Stimulated activated CD8-positive, alpha-beta memory T cell treated with anti-CD3 and anti-CD28 coated beads, Interleukin-4, amount 100 ng/mL, for 48 hours (primary cell): Measurements from ENCODE around the gene LAMTOR4.

Source experiments
- DNase-seq: peaks from one replicate; pipeline ENCODE4 v3.0.0-alpha.2; 2020

LAMTOR4 gene

DNA sequence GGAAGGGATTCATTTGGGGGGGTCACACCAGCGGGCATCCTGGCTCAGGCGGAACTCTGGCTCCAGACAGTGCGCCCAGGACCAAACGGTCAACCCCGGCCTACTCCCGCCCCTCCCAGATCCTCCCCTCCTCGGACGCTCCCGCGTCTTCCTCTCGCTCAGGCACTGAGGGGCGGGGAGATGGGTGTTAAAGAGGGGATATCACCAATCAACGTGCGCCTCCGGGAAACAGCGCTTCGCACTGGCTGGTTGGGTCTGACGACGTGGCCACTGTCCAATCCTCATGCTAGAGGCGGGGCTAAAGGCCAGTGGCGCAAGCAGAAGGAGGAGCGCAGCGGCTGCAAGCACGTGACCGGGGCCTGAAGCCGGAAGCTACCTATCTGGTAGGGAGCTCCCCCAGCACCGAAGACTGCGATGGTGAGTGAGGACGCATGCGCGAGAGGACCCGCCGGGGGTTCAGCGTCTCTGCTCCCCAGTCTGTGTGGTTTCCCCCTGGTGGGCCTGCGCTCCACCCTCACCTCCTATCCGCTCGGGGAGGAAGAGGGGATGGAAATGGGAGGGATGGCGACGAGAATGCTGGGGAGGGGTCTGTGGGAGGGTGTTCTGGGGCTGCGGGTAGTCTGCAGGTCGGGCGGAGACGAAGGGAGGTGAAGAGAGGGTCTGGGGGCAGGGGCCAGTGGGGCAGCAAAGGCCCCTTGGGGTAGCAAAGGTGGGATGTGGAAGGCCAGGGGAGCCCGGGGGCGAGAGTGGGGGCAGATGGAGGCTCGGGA, at the start of gene LAMTOR4:
Gene LAMTOR4 (plus strand): TSS at position 360 of the 770 bp plus-strand sequence. CDS start 55 bp downstream, at position 415.
- peak; percentile 97 for DNase-seq

DNA sequence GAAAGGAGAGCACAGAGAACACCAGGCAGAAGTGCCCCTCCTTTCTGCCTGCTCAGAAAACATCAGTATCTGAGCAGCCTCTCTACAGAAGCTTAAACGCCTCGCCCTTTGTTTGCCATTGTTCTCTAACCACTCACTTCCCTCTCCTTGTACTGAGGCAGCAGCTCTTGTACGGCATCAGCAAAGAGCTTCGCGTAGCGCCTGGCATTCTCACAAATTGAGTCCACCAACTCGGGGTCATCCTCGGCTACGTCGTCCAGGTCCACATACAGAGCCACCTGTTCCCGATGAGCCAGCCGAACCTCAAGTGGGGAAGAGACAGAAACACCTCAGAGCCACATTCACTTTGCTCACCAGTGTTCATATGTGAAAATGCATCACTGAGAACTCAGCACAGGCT, 49.3 kb upstream of the LAMTOR4 start:
- DNase-seq = no peak

DNA sequence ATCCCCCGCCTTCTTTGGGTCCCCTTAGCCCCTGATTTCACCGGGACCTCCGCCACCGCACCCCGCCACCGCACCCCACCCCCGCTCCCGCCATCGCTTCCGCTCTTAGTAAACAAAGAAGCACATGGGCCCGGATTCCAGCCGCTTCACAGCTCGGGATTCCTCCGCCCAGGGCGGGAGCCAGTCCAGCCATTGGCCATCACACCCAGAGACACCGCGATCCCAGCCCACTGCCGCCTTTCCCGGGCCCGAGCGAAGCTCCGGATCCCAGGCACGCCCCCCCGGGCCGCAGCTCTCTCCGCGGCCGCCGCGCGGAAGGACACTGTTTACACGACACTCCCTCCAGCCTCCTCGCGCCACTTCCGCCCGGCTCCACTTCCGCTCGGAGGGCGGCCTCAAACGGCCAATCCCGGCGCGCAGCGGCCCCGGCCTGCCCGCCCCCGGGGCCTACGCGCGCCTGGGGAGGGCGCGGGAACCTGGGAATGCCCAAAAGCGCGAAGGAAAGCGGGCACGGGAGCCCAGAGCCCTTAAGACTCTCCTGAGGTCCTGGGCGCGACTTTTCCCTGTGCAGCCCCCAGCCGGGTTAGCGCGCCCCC, 48.2 kb upstream of the LAMTOR4 start:
- DNase-seq = peak; percentile 88

DNA sequence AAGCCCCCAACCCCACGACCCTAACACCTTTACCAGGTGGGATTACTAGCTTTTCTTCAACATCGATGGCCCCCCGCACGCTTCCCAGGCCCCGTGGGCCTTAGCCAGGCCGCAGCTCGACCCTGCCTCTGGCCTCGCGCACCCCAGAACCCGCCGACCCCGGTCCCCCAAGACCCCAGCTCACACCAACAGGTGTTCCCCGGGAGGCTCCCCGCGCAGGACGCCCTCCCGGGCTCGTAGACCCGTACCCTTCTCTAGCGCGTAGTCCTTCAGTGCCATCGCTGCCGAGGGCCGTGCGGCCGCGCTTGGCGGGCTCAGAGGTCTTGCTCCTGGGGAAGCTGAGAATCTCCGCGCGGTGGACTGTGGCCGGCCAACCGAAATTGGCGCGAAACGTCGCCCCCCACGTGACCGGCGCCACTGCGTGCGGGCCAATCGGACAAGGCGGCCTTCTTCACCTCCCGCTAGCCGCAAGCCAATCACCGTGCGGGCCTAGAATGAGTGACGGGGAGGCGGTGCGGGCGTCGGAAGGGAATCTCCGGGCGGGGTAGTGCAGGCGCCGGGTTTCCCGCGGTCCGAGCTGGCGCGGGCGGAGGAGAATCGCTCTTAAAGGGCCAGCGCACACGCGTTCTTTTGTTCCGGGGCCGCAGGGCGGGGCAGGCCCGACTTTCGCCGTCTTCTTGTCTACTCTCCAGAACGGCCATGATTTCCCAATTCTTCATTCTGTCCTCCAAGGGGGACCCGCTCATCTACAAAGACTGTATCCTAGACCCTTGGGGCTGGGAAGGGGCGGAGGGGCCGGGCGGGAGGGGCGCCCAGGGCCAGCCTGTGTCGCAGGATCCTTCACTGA, 47.5 kb upstream of the LAMTOR4 start, which contains the start of the genes AP4M1 and MCM7:
Gene AP4M1 (plus strand): TSS at position 628 of the 847 bp plus-strand sequence. CDS start 72 bp downstream, at position 700.
Gene MCM7 (minus strand): TSS at position 382 of the 847 bp plus-strand sequence. CDS start 103 bp downstream, at position 279.
- DNase-seq = peak; percentile 98

DNA sequence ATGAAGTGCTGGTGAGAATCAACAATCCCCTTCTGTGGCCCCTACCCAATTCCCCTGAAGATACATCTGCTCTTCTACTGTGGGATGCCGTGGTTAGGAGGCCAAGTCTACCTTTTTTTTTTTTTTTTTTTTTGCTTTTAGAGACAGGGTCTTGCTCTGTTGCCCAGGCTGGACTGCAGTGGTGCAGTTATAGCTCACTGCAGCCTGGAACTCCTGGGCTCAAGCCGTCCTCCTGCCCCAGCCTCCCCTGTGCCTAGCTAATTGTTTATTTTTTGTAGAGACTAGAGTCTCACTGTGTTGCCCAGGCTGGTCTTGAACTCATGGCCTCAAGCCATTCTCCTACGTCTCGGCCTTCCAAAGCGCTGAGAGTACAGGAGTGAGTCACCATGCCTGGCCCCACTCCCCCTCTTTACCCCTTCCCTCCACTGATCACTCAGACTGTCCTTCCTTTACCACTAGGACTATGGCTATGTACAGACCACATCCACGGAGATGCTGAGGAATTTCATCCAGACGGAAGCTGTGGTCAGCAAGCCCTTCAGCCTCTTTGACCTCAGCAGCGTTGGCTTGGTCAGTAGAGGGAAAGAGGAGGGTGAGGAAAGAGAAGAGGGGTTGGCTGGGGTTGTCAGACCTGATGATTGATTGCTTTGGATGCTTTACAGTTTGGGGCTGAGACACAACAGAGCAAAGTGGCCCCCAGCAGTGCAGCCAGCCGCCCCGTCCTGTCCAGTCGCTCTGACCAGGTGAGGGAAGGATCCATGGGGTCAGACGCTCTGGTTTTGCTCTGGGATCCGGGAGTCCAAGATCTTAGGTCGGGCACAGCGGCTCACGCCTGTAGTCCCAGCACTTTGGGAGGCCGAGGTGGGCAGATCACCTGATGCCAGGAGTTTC, 45.5 kb upstream of the LAMTOR4 start:
- no peak for DNase-seq

DNA sequence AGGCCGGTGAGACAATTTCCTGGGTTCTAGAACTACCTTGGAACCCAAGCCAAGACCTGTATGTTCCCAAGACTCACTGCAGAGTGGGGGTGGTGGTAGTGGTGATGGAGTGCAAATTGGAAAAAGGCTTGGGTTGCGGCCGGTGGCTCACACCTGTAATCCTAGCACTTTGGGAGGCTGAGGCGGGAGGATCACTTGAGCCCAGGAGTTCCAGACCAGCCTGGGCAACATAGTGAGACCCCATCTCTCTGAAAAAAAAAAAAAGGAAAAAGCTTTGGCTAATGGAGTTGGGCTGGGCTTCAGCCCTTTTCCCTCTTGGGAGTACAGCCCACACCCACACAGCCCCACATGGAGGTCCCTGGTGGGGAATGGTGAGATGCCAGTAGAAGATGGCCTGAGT, 43.2 kb upstream of the LAMTOR4 start:
- DNase-seq = no peak

DNA sequence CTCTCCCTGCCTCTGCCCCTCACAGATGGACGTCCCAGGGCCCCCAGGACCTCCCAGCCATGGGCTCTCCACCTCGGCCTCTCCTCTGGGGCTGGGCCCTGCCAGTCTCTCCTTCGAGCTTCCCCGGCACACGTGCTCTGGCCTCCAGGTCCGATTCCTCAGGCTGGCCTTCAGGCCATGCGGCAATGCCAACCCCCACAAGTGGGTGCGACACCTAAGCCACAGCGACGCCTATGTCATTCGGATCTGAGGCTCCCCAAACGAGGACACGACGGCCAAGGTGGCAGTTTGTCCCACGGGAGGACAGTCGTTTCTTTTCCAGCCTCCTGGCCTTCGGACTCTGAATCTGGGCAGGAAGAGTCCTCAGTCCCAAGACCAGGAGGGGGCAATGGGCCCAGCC, 42.1 kb upstream of the LAMTOR4 start:
- no peak for DNase-seq

DNA sequence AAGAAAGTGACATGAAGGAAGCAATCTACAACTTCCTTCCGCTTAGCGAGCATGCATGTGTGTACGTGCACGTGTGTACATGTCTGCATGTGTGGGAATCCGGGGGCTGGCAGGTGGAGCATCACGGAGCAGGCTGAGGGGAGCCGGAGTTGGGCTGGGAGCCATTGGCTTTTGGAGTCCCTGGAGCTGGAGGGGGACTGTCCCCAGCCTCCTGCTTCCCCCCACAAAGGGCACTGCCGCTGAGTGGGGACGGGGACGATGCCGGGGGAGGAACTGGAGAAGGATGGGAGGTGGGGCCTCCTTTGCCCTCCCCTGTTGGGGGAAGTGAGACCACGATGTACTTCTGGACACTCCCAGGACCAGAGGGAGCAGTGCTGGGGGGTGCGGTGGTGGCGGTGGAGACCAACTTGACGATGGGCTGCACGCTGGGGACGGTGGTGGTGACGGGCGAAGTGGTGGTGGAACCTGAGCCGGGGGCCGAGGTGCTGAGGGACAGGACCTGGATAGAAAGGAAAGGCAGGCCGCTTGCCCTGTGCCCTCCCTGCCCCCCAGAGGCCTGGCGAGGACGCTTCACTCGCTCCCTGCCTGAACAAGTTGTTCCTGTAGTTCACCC, 41.5 kb upstream of the LAMTOR4 start:
- no peak for DNase-seq

DNA sequence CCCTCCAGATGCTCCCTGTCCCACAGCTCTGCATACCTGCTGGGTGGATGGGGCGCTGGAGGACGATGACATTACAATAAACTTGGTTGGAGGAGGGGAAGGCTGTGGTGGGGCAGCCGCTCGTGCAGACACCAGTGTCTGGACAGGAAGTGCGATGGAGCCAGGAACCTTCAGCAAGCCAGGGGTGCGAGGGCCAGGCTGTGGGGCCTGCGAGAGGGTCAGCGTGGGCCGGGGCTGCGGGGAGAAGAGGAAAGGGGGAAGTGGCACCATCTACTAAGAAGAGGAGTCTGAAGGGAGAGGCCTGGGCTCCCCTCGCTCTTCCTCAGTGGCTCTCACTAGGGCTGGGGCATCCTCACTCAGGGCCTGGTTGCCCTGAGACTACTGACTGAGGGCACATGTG, 40.8 kb upstream of the LAMTOR4 start:
- DNase-seq = no peak

DNA sequence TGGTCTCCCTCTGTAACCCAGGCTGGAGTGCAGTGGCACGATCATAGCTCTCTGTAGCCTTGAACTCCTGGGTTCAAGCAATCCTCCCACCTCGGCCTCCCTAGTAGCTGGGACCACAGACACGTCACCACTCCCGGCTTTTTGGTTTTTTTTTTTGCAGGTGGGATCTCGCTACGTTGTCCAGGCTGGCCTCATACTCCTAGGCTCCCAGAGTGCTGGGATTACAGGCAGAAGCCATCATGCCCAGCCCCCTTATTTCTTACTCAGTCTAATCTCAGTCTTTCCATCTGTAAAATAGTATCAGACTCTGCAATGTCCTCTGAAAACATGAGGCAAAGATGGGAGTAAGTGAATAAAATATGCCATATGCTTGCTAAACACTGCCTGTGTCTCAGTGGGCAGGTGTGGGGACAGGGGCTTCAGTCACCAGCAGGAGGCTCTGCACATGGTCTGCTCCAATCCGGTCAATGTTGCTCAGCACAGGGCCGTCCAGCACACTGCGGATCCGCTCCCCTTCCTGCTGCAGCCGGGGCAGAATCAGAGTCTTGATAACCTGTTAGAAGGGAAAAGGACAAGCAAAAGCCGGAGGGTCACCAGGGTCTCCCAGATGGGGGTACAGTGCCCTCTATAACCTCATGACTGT, 39.1 kb upstream of the LAMTOR4 start:
- no peak for DNase-seq

DNA sequence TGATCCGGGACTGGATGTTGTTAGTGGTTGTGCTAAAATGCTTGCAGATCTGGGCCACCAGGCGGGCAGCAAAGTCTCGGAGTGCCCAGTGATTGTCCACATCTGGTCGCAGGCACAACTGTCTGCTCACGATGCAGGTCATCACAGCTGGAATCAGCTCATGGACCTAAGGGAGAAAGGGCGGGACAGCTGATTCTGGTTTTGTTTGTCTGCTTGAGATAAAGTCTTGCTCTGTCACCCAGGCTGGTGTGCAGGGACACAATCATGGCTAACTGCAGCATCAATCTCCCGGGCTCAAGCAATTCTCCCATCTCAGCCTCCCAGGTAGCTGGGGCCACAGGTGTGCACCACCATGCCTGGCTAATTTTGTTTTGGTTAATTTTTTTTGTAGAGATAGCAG, 37.6 kb upstream of the LAMTOR4 start:
- DNase-seq = no peak

DNA sequence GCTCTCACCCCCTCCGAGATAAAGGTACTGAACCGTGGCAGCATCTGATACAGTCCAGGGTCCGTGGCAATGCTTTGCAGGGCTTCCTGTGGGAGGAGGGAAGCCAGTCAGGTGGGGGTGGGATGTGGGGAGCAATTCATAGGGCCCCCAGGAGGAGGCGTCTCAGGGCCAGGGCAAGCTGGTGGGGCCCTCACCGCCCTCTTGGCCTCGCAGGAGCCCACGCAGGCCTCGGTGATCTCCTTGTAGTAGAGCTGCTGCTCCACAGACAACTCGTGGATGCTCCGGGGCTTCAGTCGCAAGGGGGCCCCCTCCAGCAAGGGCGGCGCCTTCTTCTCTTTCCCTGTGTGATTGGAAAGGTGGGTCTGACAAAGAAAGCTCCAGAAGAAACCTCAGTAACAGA, 36.8 kb upstream of the LAMTOR4 start:
- no peak for DNase-seq

DNA sequence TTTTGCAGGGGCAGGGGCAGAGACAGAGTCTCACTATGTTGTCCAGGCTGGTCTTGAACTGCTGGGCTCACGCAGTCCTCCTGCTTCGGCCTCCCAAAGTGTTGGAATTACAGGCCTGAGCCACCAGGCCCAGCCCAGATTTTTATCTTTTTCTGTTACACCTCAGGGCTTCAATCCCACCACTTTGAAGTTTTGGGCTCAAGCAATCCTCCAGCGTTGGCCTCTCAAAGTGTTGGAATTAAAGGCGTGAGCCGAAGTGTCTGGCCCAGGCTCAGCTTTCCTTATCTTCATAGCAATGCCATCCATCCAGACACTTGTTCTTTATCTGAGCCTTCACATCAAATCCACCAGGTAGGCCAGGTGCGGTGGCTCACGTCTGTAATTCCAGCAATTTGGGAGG, 33.7 kb upstream of the LAMTOR4 start:
- no peak for DNase-seq

DNA sequence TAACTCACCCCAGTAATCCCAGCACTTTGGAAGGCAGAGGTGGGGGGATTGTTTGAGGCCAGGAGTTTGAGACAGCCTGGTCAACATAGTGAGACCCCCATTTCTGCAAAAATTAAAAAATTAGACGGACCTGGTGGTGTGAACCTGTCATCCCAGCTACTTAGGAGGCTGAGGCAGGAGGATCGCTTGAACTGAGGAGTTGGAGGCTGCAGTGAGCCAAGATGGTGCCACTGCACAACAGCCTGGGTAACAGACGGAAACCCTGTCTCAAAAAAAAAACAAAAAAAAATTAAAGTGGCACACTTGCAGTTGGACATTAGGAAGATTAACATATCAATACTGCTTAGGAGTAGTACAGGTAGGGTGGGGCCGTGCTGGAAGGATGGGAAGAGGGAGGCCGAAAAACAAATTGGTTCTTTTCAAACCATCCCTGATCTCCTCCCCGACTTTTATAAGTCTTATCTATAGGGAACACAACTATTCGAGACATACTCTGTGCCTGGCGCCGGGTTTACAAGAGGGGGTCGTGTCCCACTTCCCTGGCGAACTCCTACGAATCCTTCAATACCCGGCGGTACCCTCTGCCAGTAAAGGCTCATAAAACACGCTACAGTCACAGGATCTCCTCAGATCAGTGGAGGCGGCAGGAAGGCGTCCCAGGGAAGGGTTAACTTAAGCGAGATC, 30.2 kb upstream of the LAMTOR4 start:
- DNase-seq = no peak

DNA sequence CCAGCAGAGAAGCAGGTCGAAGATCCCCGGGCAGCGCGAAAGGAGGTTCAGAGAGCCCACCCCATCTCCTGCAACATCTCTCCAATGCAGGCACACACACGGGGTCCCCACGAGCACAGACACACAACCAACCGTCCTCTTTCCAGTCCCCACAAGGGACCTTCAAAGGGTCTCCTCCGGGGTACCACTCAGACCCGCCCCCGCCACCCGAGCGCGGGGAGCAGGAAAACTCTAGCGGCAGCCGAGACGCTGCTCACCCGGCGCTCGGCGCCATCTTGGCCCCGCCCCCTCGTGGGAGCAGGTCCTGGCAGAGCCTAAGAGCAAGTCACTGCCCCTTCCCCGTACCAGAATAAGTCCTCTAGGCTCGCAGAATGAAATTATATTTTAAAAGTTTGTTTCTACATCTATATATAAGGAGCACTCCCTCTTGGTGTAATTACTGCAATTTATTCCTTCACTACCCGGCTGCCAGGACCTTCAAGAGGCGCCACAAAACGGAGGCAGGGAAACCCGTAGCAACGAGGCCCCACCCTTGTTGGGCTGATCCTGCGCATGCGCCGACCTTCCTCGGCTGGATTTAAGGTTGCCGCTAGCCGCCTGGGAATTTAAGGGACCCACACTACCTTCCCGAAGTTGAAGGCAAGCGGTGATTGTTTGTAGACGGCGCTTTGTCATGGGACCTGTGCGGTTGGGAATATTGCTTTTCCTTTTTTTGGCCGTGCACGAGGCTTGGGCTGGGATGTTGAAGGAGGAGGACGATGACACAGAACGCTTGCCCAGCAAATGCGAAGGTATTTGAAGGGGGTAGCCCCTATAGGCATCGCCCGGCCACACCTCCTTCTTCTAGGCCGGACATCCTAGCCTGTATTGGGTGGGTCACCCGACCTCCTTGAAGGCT, 29.4 kb upstream of the LAMTOR4 start, which contains the start of the genes CNPY4 and TAF6:
Gene CNPY4 (plus strand): TSS at position 563 of the 898 bp plus-strand sequence. CDS start 111 bp downstream, at position 674.
Gene TAF6 (minus strand): TSS at position 287 of the 898 bp plus-strand sequence. CDS start 5,149 bp downstream, outside the sequence.
- peak; percentile 97 for DNase-seq

DNA sequence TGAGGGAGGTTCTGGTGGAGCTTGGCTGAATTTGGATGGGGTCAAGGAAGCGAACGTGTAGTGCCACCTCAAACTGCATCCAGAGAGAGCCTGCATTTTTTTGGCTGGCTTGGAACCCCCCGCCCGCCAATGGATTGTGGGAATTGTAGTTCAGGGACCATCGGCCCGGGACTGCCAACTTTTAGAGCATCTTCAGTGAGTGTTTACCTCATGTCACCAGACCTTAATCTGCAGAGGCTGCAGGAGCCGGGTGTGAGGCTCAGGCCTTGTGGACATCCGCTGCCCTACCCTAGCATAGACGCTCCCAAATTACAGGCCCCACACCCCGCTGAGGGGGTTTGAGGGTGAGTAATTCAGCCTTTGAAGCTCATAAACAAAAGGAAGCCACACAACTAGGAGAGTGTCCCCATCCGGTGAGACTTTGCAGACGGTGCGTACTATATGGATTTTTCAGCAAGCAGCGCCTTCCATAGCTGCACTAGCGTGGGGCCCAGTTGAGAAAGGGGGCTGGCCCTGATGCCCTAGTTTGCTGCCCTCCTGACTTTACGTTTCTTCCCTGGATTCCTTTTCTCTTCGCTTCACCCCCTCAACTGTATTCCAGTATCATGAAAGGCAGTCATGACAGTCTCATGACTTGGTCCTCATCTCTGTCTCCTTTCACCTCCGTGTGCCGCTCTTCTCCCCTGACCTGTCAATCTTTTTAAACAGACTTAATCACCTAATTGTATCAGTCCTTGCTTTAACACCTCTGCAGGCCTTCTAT, 28.6 kb upstream of the LAMTOR4 start:
- DNase-seq = peak; percentile 79

DNA sequence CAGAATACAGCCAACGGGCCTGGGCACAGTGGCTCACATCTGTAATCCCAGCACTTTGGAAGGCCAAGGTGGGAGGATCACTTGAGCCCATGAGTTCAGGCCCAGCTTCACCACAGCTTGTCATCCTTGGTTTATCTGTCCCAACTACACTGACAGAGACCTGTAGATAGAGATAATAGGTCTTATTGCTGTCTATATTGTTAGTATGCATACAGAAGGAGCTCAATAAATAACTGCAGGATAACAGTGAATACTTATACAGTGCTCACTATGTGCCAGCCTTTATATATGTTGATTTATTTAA, 28.0 kb upstream of the LAMTOR4 start:
- DNase-seq = no peak

DNA sequence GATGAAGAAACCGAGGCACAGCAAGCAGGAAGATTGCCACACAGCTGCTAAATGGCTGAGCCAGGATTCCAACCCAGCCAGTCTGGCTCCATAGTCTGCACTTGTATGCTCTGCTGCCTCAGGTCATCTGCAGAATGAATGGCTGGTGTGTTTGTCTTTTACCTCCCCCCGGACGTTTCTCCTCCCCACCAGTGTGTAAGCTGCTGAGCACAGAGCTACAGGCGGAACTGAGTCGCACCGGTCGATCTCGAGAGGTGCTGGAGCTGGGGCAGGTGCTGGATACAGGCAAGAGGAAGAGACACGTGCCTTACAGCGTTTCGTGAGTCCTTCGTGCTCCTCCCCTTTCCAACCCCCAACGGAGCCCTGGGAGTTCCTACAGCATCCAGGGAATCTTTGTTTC, 26.7 kb upstream of the LAMTOR4 start:
- DNase-seq = no peak

DNA sequence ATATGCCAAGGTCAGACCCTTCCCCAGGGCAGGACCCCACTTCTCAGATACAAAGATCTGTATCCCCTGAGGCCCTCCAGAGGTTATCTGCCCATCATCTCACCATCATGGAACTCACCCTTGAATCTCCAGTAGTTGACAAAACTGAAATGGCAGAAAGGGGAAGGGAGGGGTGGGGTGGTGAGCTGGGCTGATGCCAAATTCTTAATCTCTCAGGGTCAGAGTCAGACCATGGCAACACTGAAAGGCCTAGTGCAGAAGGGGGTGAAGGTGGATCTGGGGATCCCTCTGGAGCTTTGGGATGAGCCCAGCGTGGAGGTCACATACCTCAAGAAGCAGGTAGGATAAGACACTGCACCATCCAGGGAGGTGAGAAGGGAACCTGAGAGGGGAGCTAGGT, 26.1 kb upstream of the LAMTOR4 start:
- no peak for DNase-seq
